Measurements from ENCODE around the gene NME7. TPM values are rescaled to one million over a fixed set of nuclear protein-coding genes. Genes with fewer than 3 reads are reported as not detected.
"Not testable (repeated sequence)": the region's sequence is repeated elsewhere in the genome, so short reads cannot be mapped to it uniquely, and the experiment has no call there.

The NME7 gene
- total RNA-seq, 1 donor, result 4.0 TPM

GRCh38 chr1:169361281-169361680, 6.3 kb downstream of the NME7 start:
- no peaks in the 10 kb centered on the region for H3K27me3 ChIP-seq (ENCODE audit: insufficient read depth, low read length)
- no peak overlapping the region for H3K4me3 ChIP-seq (ENCODE audit: low read length)
- H3K9me3 ChIP-seq (ENCODE audit: low read depth, low read length), result no peaks in the 10 kb centered on the region
- H3K4me1 ChIP-seq (ENCODE audit: insufficient read depth, low read length), result no peaks in the 10 kb centered on the region

GRCh38 chr1:169360415-169360814, 7.2 kb downstream of the NME7 start:
- no peaks in the 10 kb centered on the region for H3K4me1 ChIP-seq (ENCODE audit: insufficient read depth, low read length)
- H3K27me3 ChIP-seq (ENCODE audit: insufficient read depth, low read length), result no peaks in the 10 kb centered on the region
- no peaks in the 10 kb centered on the region for H3K9me3 ChIP-seq (ENCODE audit: low read depth, low read length)
- no peak overlapping the region for H3K4me3 ChIP-seq (ENCODE audit: low read length)

DNA sequence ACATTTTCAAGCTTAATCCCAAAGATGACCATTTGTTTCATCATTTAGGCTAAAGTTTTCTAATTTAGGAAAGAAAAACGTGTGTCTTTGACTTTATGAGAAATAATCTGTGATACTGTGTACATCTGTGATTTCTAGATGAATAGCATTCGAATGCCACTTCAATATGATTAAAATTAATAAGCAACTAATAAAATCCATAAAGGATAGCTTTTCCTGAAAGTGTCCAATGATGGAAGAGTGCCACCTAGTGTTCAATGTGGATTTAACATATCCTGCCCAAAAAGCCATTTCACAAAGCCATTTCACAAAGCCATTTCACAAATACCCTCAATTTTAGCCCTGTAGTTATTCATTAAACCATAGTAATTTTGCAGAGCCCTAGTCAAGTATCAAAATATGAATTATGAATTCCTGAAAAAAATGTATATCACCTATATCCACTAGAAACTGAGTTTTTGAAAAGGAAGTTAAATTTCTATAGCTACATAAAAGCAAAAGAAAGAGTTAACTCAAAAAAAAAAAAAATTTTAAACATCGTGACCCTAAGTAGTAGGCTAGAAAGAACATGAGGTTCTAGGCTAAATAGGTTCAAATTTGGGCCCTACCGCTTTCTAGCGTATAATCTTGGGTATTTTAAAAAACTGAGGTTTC, 19.1 kb downstream of the NME7 start:
- H3K9me3 ChIP-seq (ENCODE audit: low read depth, low read length), result no peaks in the 10 kb centered on the region

GRCh38 chr1:169347688-169348382, 19.8 kb downstream of the NME7 start:
- Histone ChIP-seq H3K4me3 (ENCODE audit: low read length) (no peak overlapping the region), H3K9me3 (ENCODE audit: low read depth, low read length) (no peaks in the 10 kb centered on the region), H3K27me3 (ENCODE audit: insufficient read depth, low read length) (no peaks in the 10 kb centered on the region), H3K4me1 (ENCODE audit: insufficient read depth, low read length) (no peaks in the 10 kb centered on the region)

More for the DNA sequence above, 19.1 kb downstream of the NME7 start:
- H3K4me1 ChIP-seq (ENCODE audit: insufficient read depth, low read length), result no peaks in the 10 kb centered on the region
- H3K27me3 ChIP-seq (ENCODE audit: insufficient read depth, low read length), result no peaks in the 10 kb centered on the region
- no peak overlapping the region for H3K4me3 ChIP-seq (ENCODE audit: low read length)

DNA sequence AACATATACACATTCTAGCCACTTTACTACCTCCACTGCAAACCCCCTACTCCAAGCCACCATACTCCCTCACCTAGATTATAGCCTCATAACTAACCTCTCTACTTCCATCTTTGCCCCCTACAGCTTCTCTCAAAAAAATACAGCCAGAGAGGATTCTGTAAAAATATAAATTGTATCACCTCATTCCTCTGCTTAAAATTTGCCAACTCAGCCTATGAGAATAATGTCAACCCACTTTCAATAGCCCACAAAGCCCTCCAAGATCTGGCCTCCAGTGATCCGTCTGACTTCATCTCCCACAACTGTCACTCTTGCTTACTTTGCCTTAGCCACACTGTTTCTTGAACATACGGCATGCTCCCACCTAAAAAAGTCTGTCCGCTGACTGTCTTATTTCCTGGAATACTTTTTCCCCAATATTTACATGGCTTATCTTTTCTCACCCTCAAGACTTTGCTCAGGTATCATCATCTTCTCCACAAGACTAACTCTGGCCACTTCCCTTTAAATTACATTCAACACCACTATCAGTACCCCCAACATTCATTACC, 21.5 kb downstream of the NME7 start:
- H3K4me3 ChIP-seq (ENCODE audit: low read length), result no peak overlapping the region
- no peaks in the 10 kb centered on the region for H3K9me3 ChIP-seq (ENCODE audit: low read depth, low read length)
- no peaks in the 10 kb centered on the region for H3K27me3 ChIP-seq (ENCODE audit: insufficient read depth, low read length)
- no peaks in the 10 kb centered on the region for H3K4me1 ChIP-seq (ENCODE audit: insufficient read depth, low read length)

DNA sequence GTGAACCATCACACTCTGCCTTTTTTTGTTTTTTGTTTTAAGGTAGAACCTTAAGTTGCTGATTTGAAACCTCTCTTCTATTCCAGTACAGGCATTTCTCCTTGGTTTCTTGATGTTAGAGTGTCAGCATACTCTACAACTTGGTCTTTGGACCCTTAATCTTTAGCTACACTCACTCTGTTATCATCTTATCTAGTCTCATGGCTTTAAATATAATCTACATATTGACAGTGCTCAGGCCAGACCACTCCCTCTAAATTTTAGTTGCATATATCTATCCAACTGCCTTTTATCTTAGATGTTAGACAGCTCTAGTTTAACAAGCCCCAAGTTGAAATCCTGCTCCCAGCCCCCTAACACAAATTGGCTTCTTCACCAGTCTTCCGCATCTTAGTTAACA, 22.1 kb downstream of the NME7 start:
- H3K4me1 ChIP-seq (ENCODE audit: insufficient read depth, low read length), result no peaks in the 10 kb centered on the region
- H3K9me3 ChIP-seq (ENCODE audit: low read depth, low read length), result no peaks in the 10 kb centered on the region
- H3K4me3 ChIP-seq (ENCODE audit: low read length), result no peak overlapping the region
- no peaks in the 10 kb centered on the region for H3K27me3 ChIP-seq (ENCODE audit: insufficient read depth, low read length)

GRCh38 chr1:169342096-169342495, 25.5 kb downstream of the NME7 start:
- not testable (repeated sequence) for H3K4me1 ChIP-seq (ENCODE audit: insufficient read depth, low read length); H3K27me3 ChIP-seq (ENCODE audit: insufficient read depth, low read length); H3K4me3 ChIP-seq (ENCODE audit: low read length); H3K9me3 ChIP-seq (ENCODE audit: low read depth, low read length)

- no peak overlapping the region for H3K4me3 ChIP-seq (ENCODE audit: low read length)
- no peaks in the 10 kb centered on the region for H3K27me3 ChIP-seq (ENCODE audit: insufficient read depth, low read length)
- no peaks in the 10 kb centered on the region for H3K4me1 ChIP-seq (ENCODE audit: insufficient read depth, low read length)
- no peaks in the 10 kb centered on the region for H3K9me3 ChIP-seq (ENCODE audit: low read depth, low read length)
Observed at GRCh38 chr1:169340882-169341281, 26.7 kb downstream of the NME7 start.

DNA sequence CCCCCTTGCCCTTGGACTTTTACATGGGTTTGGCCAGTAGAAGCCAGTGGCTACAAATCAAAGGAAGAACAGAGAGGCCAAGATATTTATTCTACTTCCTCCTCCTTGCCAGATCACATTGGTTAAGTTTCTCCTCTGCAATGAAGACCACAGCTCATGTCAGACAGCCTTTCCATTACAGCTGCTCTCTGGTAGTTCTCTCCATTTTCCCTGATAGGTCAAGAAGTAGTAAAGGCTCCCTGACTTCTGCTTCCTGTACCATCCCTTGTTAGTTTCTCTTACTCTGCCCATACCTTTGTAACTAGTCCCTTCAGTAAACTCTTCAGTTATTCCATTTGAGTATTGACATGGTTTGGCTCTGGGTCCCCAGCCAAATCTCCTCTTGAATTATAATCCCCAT, 27.8 kb downstream of the NME7 start:
- Histone ChIP-seq H3K9me3 (ENCODE audit: low read depth, low read length) (no peaks in the 10 kb centered on the region), H3K4me3 (ENCODE audit: low read length) (no peak overlapping the region), H3K27me3 (ENCODE audit: insufficient read depth, low read length) (no peaks in the 10 kb centered on the region), H3K4me1 (ENCODE audit: insufficient read depth, low read length) (no peaks in the 10 kb centered on the region)

DNA sequence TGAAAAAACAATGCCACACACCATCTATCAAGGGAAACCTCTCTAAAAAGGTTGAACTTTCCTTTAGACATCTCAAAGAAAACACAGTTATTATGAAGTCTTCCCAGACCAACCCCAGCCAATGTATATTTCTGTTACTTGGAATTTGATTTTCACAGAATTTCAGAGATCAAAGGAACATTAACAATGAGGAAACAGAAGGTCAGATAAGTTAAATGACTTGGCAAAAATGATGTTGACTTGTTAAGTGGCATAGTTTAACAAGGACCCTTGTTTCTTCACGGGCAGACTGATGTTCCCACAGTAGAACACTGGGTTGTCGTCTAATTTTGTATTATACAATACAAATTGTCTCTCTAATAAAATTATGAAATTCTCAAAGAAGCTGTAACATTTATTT, 29.0 kb downstream of the NME7 start:
- Histone ChIP-seq H3K4me3 (ENCODE audit: low read length) (no peak overlapping the region), H3K4me1 (ENCODE audit: insufficient read depth, low read length) (no peaks in the 10 kb centered on the region)

GRCh38 chr1:169336947-169337715, 30.5 kb downstream of the NME7 start:
- H3K27me3 ChIP-seq (ENCODE audit: insufficient read depth, low read length); H3K9me3 ChIP-seq (ENCODE audit: low read depth, low read length); H3K4me1 ChIP-seq (ENCODE audit: insufficient read depth, low read length); H3K4me3 ChIP-seq (ENCODE audit: low read length): not testable (repeated sequence)

More for the DNA sequence above, 29.0 kb downstream of the NME7 start:
- H3K9me3 ChIP-seq (ENCODE audit: low read depth, low read length), result no peaks in the 10 kb centered on the region
- no peaks in the 10 kb centered on the region for H3K27me3 ChIP-seq (ENCODE audit: insufficient read depth, low read length)

GRCh38 chr1:169334727-169335126, 32.9 kb downstream of the NME7 start:
- not testable (repeated sequence) for H3K9me3 ChIP-seq (ENCODE audit: low read depth, low read length); H3K27me3 ChIP-seq (ENCODE audit: insufficient read depth, low read length); H3K4me3 ChIP-seq (ENCODE audit: low read length); H3K4me1 ChIP-seq (ENCODE audit: insufficient read depth, low read length)

- Histone ChIP-seq H3K9me3 (ENCODE audit: low read depth, low read length) (peaks cover 6% of the 10 kb centered on the region), H3K4me3 (ENCODE audit: low read length) (no peak overlapping the region), H3K27me3 (ENCODE audit: insufficient read depth, low read length) (no peaks in the 10 kb centered on the region), H3K4me1 (ENCODE audit: insufficient read depth, low read length) (peaks cover 11% of the 10 kb centered on the region)
Observed at GRCh38 chr1:169330927-169331326, 36.7 kb downstream of the NME7 start.

DNA sequence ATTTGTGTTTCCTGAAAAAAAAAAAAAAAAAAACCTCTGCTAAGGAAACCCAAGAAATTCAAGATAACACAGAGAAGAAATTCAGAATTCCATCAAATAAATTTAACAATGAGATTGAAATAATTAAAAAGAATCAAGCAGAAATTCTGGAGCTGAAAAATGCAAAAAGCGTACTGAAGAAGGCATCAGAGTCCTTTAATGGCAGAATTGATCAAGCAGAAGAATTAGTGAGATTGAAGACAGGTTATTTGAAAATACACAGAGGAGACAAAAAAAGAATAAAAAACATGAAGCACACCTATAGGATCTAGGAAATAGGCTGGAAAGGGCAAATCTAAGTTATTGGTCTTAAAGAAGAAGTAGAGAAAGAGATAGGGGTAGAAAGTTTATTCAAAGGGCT, 38.2 kb downstream of the NME7 start:
- H3K4me1 ChIP-seq (ENCODE audit: insufficient read depth, low read length), result peaks cover 11% of the 10 kb centered on the region
- H3K9me3 ChIP-seq (ENCODE audit: low read depth, low read length), result peaks cover 6% of the 10 kb centered on the region
- H3K27me3 ChIP-seq (ENCODE audit: insufficient read depth, low read length), result no peaks in the 10 kb centered on the region
- no peak overlapping the region for H3K4me3 ChIP-seq (ENCODE audit: low read length)

- Histone ChIP-seq H3K9me3 (ENCODE audit: low read depth, low read length) (peaks cover 6% of the 10 kb centered on the region), H3K27me3 (ENCODE audit: insufficient read depth, low read length) (no peaks in the 10 kb centered on the region), H3K4me3 (ENCODE audit: low read length) (no peak overlapping the region), H3K4me1 (ENCODE audit: insufficient read depth, low read length) (peaks cover 11% of the 10 kb centered on the region)
Observed at GRCh38 chr1:169327875-169328274, 39.7 kb downstream of the NME7 start.
